GM12878 (cell line): ENCODE results near the gene NEURL3. TPM values are rescaled to one million over a fixed set of nuclear protein-coding genes. Genes with fewer than 3 reads are reported as not detected.
"Not testable (repeated sequence)": the region's sequence is repeated elsewhere in the genome, so short reads cannot be mapped to it uniquely, and the experiment has no call there.

Experiments used
- ATAC-seq: fragments of 200-7000 bp; cut with Tn5 transposase; 3 replicates; pipeline ENCODE4 v1.9.1; 2020; ENCODE audit warnings: mild to moderate bottlenecking, moderate library complexity
- BruUV-seq: library from RNA; stranded (reverse); fragments of 400-500 nt; replicated peaks from 2 replicates; lab custom pipeline; 2021; lab: Mats Ljungman, UMichigan
- CTCF ChIA-PET: fragments of 300-600 bp; sonication (Branson Sonifier 250); formaldehyde crosslinking; extraction: SDS; loops from one replicate; lab custom pipeline; 2021; ENCODE audit warnings: inconsistent platforms; lab: Yijun Ruan, JAX
- POLR2A ChIA-PET: fragments of 350-600 bp; formaldehyde crosslinking; extraction: SDS; loops from one replicate; lab custom pipeline; 2021; ENCODE audit warnings: inconsistent platforms; lab: Charles Lee
- RAD21 ChIA-PET: fragments of 300-600 bp; sonication (Branson Sonifier 250); formaldehyde crosslinking; loops from one replicate; lab custom pipeline; 2023; ENCODE audit warnings: antibody characterized with exemption; ENCODE audit not compliant: unreplicated experiment; lab: Charles Lee
- SMC1A ChIA-PET: fragments of 300-600 bp; sonication (Branson Sonifier 250); formaldehyde crosslinking; loops from one replicate; lab custom pipeline; 2023; ENCODE audit not compliant: unreplicated experiment, uncharacterized antibody; lab: Charles Lee
- DNase-seq: peaks from one replicate; pipeline ENCODE4 v3.0.0-alpha.2; 2011; ENCODE audit warnings: low read depth, low spot score
- FAIRE-seq: peaks from 3 replicates; lab custom pipeline; 2011; peaks lifted over from hg19 to GRCh38; lab: Jason Lieb, UNC
- H2AFZ ChIP-seq: 2 replicates; pipeline ENCODE4 v1.6.0; 2011; ENCODE audit warnings: low read depth, low read length, control low read depth; ENCODE audit not compliant: control insufficient read depth
- H3K27ac ChIP-seq: 2 replicates; pipeline ENCODE4 v1.5.1; 2011; ENCODE audit warnings: control low read depth; ENCODE audit not compliant: control insufficient read depth, insufficient read depth
- H3K27me3 ChIP-seq, 2 experiments: replicated peaks in 1 of 2; 2 replicates each; pipeline versions ENCODE4 v1.6.0 to v1.6.1; 2011; ENCODE audit warnings: low read length in 1 of 2; ENCODE audit not compliant: control insufficient read depth in 2 of 2, insufficient read depth in 2 of 2
- H3K36me3 ChIP-seq, 2 experiments: 2 replicates each; pipeline ENCODE4 v1.5.1; 2011; ENCODE audit warnings: low read length in 1 of 2; ENCODE audit not compliant: control insufficient read depth in 2 of 2, insufficient read depth in 2 of 2
- H3K4me1 ChIP-seq: 2 replicates; pipeline ENCODE4 v1.6.1; 2011; ENCODE audit warnings: mild to moderate bottlenecking, low read length, moderate library complexity, mixed read lengths; ENCODE audit not compliant: control insufficient read depth, insufficient read depth
- H3K4me2 ChIP-seq: 2 replicates; pipeline ENCODE4 v1.6.0; 2011; ENCODE audit warnings: control low read depth; ENCODE audit not compliant: control insufficient read depth, insufficient read depth
- H3K4me3 ChIP-seq: fragments of 200-600 bp; sonication (generic); 2 replicates; pipeline ENCODE4 v1.5.1; 2016
- H3K79me2 ChIP-seq: 2 replicates; pipeline ENCODE4 v1.6.0; 2011; ENCODE audit warnings: low read length; ENCODE audit not compliant: control insufficient read depth, insufficient read depth
- H3K9ac ChIP-seq: 2 replicates; pipeline ENCODE4 v1.8.0; 2011; ENCODE audit warnings: low read length, control low read depth, mixed read lengths; ENCODE audit not compliant: control insufficient read depth, insufficient read depth
- H3K9me3 ChIP-seq: replicated peaks from 3 replicates; pipeline ENCODE4 v1.5.1; 2011; ENCODE audit warnings: mild to moderate bottlenecking, low read length; ENCODE audit not compliant: control insufficient read depth, insufficient read depth
- H4K20me1 ChIP-seq: 2 replicates; pipeline ENCODE4 v1.6.0; 2011; ENCODE audit not compliant: control insufficient read depth, insufficient read depth
- ETV6 ChIP-seq, 2 experiments: fragments of 450-650 bp in 1 of 2; IDR thresholded peaks in 1 of 2; conservative IDR thresholded peaks in 1 of 2; 2 replicates each; pipeline ENCODE4 v1.6.1; 2014; ENCODE audit warnings: antibody characterized with exemption in 1 of 2, borderline replicate concordance in 1 of 2, low read depth in 1 of 2, mild to moderate bottlenecking in 1 of 2, moderate library complexity in 1 of 2
- FOXM1 ChIP-seq: IDR thresholded peaks from 2 replicates; pipeline ENCODE4 v1.6.1; 2012; ENCODE audit warnings: low read depth, mild to moderate bottlenecking, inconsistent platforms, low read length, moderate library complexity
- LARP7 ChIP-seq: fragments of 450-650 bp; IDR thresholded peaks from 2 replicates; pipeline ENCODE4 v1.6.1; 2017; ENCODE audit warnings: mild to moderate bottlenecking
- MYB ChIP-seq: fragments of 150-350 bp; IDR thresholded peaks from 2 replicates; pipeline ENCODE4 v1.6.1; 2014; ENCODE audit warnings: mild to moderate bottlenecking, low read depth, low read length, borderline replicate concordance
- POLR2AphosphoS2 ChIP-seq: IDR thresholded peaks from 2 replicates; pipeline ENCODE4 v1.6.1; 2011; ENCODE audit warnings: low read depth, mild to moderate bottlenecking, low read length, improper control_type of control experiment, moderate library complexity
- RAD21 ChIP-seq: IDR thresholded peaks from 2 replicates; pipeline ENCODE4 v1.6.1; 2011; ENCODE audit warnings: mild to moderate bottlenecking, low read depth, low read length, moderate library complexity; ENCODE audit not compliant: insufficient read depth
- RB1 ChIP-seq: fragments of 450-650 bp; formaldehyde crosslinking; IDR thresholded peaks from 2 replicates; pipeline ENCODE4 v1.6.1; 2017; ENCODE audit warnings: mild to moderate bottlenecking, borderline replicate concordance
- ZZZ3 ChIP-seq: IDR thresholded peaks from 2 replicates; pipeline ENCODE4 v1.6.1; 2011; ENCODE audit warnings: low read depth; ENCODE audit not compliant: control insufficient read depth, insufficient read length
- WGBS: methylation state at CpG from one replicate; pipeline ENCODE4 v1.1.6; 2016; ENCODE audit warnings: low lambda C conversion rate; ENCODE audit not compliant: insufficient replicate concordance, insufficient coverage; ENCODE audit errors: missing lambda C conversion rate; 5-methylcytosine and 5-hydroxymethylcytosine counted together
- in situ Hi-C: fragments of 300-500 bp; cut with MboI; formaldehyde crosslinking; loops from 9 replicates; pipeline ENCODE4 v1.14.3; 2018; ENCODE audit warnings: mixed read lengths
- intact Hi-C: fragments of 100-400 bp; cut with micrococcal nuclease; formaldehyde crosslinking; loops from one replicate; pipeline ENCODE4 v1.14.2; 2022; ENCODE audit not compliant: unreplicated experiment
- polyA plus RNA-seq, 11 experiments: library from polyadenylated mRNA; depleted of rRNA in 4 of 11; unstranded in 6 of 11; stranded (reverse) in 5 of 11; fragments of >200 nt; fragmentation: Nextera tagmentation in 4 of 11; fragmentation: Illumina TruSeq in 1 of 11; extraction: Ambion mirVana in 4 of 11; extraction: Trizol in 1 of 11; gene quantifications; 1 replicate in 1 of 11; 2 replicates in 10 of 11; pipeline versions ENCODE4 v1.2.1 to v1.2.3, GENCODE V29; 2011 to 2016; ENCODE audit warnings: inconsistent platforms in 2 of 11, missing spikeins in 2 of 11, low read depth in 1 of 11
- total RNA-seq, 4 experiments: library from RNA; depleted of rRNA in 3 of 4; stranded (reverse); fragments of >200 nt in 3 of 4; fragmentation: Illumina TruSeq in 1 of 4; extraction: Trizol in 1 of 4; gene quantifications; 2 replicates each; pipeline versions ENCODE4 v1.2.1 to v1.2.3, GENCODE V29; 2013 to 2021
- TF ChIP-seq, protein P1 (sequence below): fragments of 450-650 bp; IDR thresholded peaks from 2 replicates; pipeline ENCODE4 v1.6.1; 2016; ENCODE audit warnings: mild to moderate bottlenecking, moderate library complexity, borderline replicate concordance

NEURL3 gene
- total and polyA plus RNA-seq, 10 of the 15 experiments (the other 5 are each of a cell fraction or from before 2014, with no cell fraction given): 0.03 to 6.3 (median 0.47) TPM

DNA sequence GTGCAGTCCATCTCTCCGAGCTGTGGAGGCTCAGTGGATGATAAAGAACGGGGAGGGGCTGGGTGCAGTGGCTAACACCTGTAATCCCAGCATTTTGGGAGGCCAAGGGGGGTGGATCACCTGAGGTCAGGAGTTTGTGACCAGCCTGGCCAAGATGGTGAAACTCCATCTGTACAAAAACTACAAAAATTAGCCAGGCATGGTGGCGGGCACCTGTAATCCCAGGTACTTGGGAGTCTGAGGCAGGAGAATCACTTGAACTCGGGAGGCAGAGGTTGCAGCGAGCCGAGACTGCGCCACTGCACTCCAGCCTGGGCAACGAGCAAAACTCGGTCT is 48.8 kb upstream of the NEURL3 start:
- H3K4me3 ChIP-seq, DNase-seq, H3K4me2 ChIP-seq, H3K9ac ChIP-seq, H3K9me3 ChIP-seq, BruUV-seq, H3K27ac ChIP-seq, H2AFZ ChIP-seq, ATAC-seq, H3K79me2 ChIP-seq, H3K27me3 ChIP-seq, H3K4me1 ChIP-seq, FAIRE-seq, H4K20me1 ChIP-seq, in situ Hi-C loops: not testable (repeated sequence)
- ChIA-PET SMC1A (interaction anchor here (0.6 to 2.8 kb wide), 12 partner anchors 10 to 149 kb away, joined by 3 to 21 read pairs (median 5); partner anchors contain the start of gene ARID5A), POLR2A (interaction anchor here (0.7 to 1.4 kb wide), 9 partner anchors 12 to 43 kb away, joined by 3 to 6 read pairs (median 4); no protein-coding TSS in a partner anchor), CTCF (interaction anchor here (0.6 to 5.9 kb wide), 25 partner anchors 9 to 284 kb away, joined by 3 to 64 read pairs (median 4); partner anchors contain the start of genes ARID5A, CNNM4, KANSL3 and NEURL3), RAD21 (interaction anchor here (0.6 to 5.4 kb wide), 12 partner anchors 10 to 291 kb away, joined by 3 to 56 read pairs (median 7); no protein-coding TSS in a partner anchor)
- WGBS: 32% methylated on average over 8 of the region's 9 CpGs
- intact Hi-C loops: loop anchor here (1.0 to 2.0 kb wide), 2 partner anchors 45 to 147 kb away; no protein-coding TSS in a partner anchor
- peaks cover 6 to 33% of the 10 kb centered on the region in 2 experiments; a peak in 3 of 4 replicates for H3K36me3 ChIP-seq

DNA sequence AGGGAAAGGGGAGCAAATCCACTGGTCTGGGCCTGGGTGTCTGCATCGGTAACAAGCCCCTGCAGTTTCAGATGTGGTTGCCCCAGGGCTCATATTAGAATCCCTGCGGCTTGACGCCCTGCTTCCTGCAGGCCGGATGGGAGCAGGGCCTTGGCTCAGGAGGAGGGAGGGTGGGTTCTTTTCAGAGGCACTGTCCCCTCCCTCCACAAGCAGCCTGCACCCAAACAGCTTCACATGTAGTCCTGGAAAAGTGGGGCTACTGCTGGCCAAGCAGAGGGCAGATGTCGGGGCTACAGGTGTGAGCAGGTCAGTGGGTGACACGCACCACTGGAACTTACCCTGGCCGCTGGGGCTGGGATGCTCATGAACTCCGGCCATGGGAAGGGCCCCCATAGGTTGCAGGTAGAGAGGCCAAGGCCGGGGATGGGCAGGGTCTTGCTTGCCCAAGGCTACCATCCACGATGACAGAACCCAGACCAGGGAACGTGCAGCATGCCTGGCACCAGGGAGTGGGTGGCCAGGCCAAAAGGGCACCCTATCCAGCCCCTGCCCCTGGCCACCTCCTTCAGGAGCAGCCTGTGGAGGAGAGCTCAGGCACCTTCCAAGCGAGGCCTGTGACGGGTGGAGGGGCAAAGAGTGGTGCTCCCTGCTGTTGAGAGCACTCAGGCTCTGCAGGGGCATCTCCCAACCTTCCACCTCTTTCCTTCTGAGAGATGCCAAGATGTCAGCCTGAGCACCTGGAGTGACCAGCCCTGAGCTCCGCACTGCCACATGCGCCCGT is 48.2 kb upstream of the NEURL3 start:
- H3K9ac ChIP-seq: no peak overlapping the region
- H3K4me3 ChIP-seq: no peak overlapping the region
- intact Hi-C loops: no loop called here
- no peaks in the 10 kb centered on the region for H3K27me3 ChIP-seq
- no peak overlapping the region for H2AFZ ChIP-seq
- SMC1A ChIA-PET: interaction anchor here (0.6 to 2.8 kb wide), 11 partner anchors 9 to 148 kb away, joined by 3 to 21 read pairs (median 5); partner anchors contain the start of gene ARID5A
- no peaks in the 10 kb centered on the region for H3K4me1 ChIP-seq
- peaks cover 10 to 33% of the 10 kb centered on the region in 2 experiments; a peak in 3 of 4 replicates for H3K36me3 ChIP-seq
- DNase-seq (no peak), ATAC-seq (peak; percentile 11), FAIRE-seq (no peak)
- no peaks in the 10 kb centered on the region; the same call in 1 of the 2 replicates for H4K20me1 ChIP-seq
- WGBS: 65% methylated on average over 16 of the region's 16 CpGs
- no peaks in the 10 kb centered on the region for H3K9me3 ChIP-seq
- in situ Hi-C loops: no loop called here
- H3K79me2 ChIP-seq: no peaks in the 10 kb centered on the region
- RAD21 ChIA-PET: interaction anchor here (0.6 to 5.4 kb wide), 13 partner anchors 9 to 291 kb away, joined by 3 to 56 read pairs (median 7); no protein-coding TSS in a partner anchor
- POLR2A ChIA-PET: interaction anchor here (0.7 to 1.4 kb wide), 8 partner anchors 11 to 42 kb away, joined by 3 to 6 read pairs (median 4); no protein-coding TSS in a partner anchor
- no peak overlapping the region for H3K27ac ChIP-seq
- no TSS peak for BruUV-seq
- CTCF ChIA-PET: interaction anchor here (0.7 to 5.9 kb wide), 21 partner anchors 9 to 283 kb away, joined by 3 to 64 read pairs (median 5); partner anchors contain the start of genes ARID5A, CNNM4 and KANSL3
- no peak overlapping the region for H3K4me2 ChIP-seq
- TF ChIP-seq, protein P1, sequence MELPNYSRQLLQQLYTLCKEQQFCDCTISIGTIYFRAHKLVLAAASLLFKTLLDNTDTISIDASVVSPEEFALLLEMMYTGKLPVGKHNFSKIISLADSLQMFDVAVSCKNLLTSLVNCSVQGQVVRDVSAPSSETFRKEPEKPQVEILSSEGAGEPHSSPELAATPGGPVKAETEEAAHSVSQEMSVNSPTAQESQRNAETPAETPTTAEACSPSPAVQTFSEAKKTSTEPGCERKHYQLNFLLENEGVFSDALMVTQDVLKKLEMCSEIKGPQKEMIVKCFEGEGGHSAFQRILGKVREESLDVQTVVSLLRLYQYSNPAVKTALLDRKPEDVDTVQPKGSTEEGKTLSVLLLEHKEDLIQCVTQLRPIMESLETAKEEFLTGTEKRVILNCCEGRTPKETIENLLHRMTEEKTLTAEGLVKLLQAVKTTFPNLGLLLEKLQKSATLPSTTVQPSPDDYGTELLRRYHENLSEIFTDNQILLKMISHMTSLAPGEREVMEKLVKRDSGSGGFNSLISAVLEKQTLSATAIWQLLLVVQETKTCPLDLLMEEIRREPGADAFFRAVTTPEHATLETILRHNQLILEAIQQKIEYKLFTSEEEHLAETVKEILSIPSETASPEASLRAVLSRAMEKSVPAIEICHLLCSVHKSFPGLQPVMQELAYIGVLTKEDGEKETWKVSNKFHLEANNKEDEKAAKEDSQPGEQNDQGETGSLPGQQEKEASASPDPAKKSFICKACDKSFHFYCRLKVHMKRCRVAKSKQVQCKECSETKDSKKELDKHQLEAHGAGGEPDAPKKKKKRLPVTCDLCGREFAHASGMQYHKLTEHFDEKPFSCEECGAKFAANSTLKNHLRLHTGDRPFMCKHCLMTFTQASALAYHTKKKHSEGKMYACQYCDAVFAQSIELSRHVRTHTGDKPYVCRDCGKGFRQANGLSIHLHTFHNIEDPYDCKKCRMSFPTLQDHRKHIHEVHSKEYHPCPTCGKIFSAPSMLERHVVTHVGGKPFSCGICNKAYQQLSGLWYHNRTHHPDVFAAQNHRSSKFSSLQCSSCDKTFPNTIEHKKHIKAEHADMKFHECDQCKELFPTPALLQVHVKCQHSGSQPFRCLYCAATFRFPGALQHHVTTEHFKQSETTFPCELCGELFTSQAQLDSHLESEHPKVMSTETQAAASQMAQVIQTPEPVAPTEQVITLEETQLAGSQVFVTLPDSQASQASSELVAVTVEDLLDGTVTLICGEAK: no peak
- TF ChIP-seq FOXM1 (no peak), ETV6 (conservative IDR thresholded peaks at IDR 0.05 in 1 of 2, IDR thresholded peaks at IDR 0.05 in 1 of 2; ENCODE audit: borderline replicate concordance in 1 of 2, low read depth in 1 of 2) (no peak), ZZZ3 (no peak), RAD21 (no peak), RB1 (no peak), LARP7 (no peak), POLR2AphosphoS2 (peak; percentile 29; the same call in 1 of the 2 replicates), MYB (no peak)
